ENCODE measurements around the gene CLDN11. TPM values are rescaled to one million over a fixed set of nuclear protein-coding genes. Genes with fewer than 3 reads are reported as not detected.

CLDN11 gene
- 0.86 TPM in 1 of 2 replicates, not detected in the other for total RNA-seq (2014; rRNA removed)
- 0.40 TPM for polyA plus RNA-seq (2012)

- DNase-seq (ENCODE audit: low read depth), result no peak
Observed at GRCh38 chr3:170418422-170419398, at the start of gene CLDN11. CLDN11 (plus strand) TSS chr3:170418868; CDS start chr3:170419067, 199 bp downstream.

- DNase-seq (ENCODE audit: low read depth), result no peak
Observed at GRCh38 chr3:170368921-170369320, 49.7 kb upstream of the CLDN11 start.

- peak; percentile 19 for DNase-seq (ENCODE audit: low read depth)
Observed at GRCh38 chr3:170372190-170372879, 46.3 kb upstream of the CLDN11 start.

- peak; percentile 29 for DNase-seq (ENCODE audit: low read depth)
Observed at GRCh38 chr3:170383567-170383966, 35.1 kb upstream of the CLDN11 start.

- no peak for DNase-seq (ENCODE audit: low read depth)
Observed at GRCh38 chr3:170386468-170386867, 32.2 kb upstream of the CLDN11 start.

- peak; percentile 49 for DNase-seq (ENCODE audit: low read depth)
Observed at GRCh38 chr3:170387950-170388349, 30.7 kb upstream of the CLDN11 start.

- DNase-seq (ENCODE audit: low read depth), result no peak
Observed at GRCh38 chr3:170391108-170391507, 27.6 kb upstream of the CLDN11 start.

GRCh38 chr3:170397685-170398084, 21.0 kb upstream of the CLDN11 start:
- no peak for DNase-seq (ENCODE audit: low read depth)

- DNase-seq (ENCODE audit: low read depth), result no peak
Observed at GRCh38 chr3:170405101-170405500, 13.6 kb upstream of the CLDN11 start.

GRCh38 chr3:170410428-170411029, 8.1 kb upstream of the CLDN11 start:
- DNase-seq (ENCODE audit: low read depth), result peak; percentile 32

- DNase-seq (ENCODE audit: low read depth), result no peak
Observed at GRCh38 chr3:170413291-170413690, 5.4 kb upstream of the CLDN11 start.

GRCh38 chr3:170414202-170414663, 4.4 kb upstream of the CLDN11 start:
- DNase-seq (ENCODE audit: low read depth), result peak; percentile 84

- no peak for DNase-seq (ENCODE audit: low read depth)
Observed at GRCh38 chr3:170417090-170417489, 1.6 kb upstream of the CLDN11 start.

GRCh38 chr3:170419557-170420087, 954 bp downstream of the CLDN11 start:
- no peak for DNase-seq (ENCODE audit: low read depth)

GRCh38 chr3:170420307-170420821, 1.7 kb downstream of the CLDN11 start:
- DNase-seq (ENCODE audit: low read depth), result no peak

GRCh38 chr3:170421111-170421641, 2.5 kb downstream of the CLDN11 start:
- no peak for DNase-seq (ENCODE audit: low read depth)

GRCh38 chr3:170421758-170422157, 3.1 kb downstream of the CLDN11 start:
- DNase-seq (ENCODE audit: low read depth), result no peak

GRCh38 chr3:170423001-170423615, 4.4 kb downstream of the CLDN11 start:
- no peak for DNase-seq (ENCODE audit: low read depth)

- DNase-seq (ENCODE audit: low read depth), result no peak
Observed at GRCh38 chr3:170424879-170425278, 6.2 kb downstream of the CLDN11 start.

- no peak for DNase-seq (ENCODE audit: low read depth)
Observed at GRCh38 chr3:170425491-170426239, 7.0 kb downstream of the CLDN11 start.

All from LHCN-M2 (cell line).